GM12874 (cell line): ENCODE measurements around the gene TBCD.

Experiments
- TF ChIP-seq, protein P1 (sequence below): IDR thresholded peaks from 2 replicates; pipeline ENCODE4 v1.5.1; 2011; ENCODE audit warnings: low read depth, mild to moderate bottlenecking, control low read depth, low read length, moderate library complexity; ENCODE audit not compliant: insufficient read depth

TBCD gene

DNA sequence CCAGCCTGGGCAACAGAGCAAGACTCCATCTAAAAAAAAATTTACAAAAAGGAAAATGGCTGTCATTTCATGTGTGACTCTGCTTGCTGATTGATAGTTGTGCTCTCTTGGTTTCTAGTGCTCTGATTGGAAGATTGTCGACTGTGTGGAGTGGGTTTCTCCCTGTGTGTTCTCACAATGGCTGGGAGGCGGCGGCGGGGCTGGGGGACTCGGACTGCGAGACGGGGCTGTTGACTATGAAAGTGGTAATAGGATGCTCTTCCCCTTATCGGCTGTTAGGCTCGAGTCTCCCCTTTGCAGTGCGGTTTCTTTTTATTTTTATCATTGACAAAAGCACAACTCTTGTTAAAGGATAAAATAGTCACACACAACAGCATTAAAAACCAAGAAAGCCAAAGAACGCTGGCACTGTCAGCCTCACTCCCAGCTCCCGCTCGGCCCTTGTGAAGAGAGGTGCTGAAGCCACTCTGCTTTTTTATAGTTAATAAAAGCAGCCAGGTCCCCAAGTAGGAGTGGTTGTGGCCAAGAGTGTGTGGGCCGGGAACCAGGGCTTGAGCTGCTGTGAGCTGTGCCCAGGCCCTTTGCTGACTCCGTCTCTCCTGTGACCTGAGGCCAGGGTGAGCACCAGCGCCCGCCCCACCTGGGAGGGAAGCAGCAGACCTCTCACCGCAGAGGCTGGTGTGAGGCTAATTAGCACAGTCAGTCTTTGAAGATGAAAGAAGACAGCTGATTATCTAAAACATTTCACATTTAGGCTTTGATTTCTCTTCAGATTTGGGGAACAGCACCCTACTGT is 36.5 kb downstream of the TBCD start:
- TF ChIP-seq, protein P1, sequence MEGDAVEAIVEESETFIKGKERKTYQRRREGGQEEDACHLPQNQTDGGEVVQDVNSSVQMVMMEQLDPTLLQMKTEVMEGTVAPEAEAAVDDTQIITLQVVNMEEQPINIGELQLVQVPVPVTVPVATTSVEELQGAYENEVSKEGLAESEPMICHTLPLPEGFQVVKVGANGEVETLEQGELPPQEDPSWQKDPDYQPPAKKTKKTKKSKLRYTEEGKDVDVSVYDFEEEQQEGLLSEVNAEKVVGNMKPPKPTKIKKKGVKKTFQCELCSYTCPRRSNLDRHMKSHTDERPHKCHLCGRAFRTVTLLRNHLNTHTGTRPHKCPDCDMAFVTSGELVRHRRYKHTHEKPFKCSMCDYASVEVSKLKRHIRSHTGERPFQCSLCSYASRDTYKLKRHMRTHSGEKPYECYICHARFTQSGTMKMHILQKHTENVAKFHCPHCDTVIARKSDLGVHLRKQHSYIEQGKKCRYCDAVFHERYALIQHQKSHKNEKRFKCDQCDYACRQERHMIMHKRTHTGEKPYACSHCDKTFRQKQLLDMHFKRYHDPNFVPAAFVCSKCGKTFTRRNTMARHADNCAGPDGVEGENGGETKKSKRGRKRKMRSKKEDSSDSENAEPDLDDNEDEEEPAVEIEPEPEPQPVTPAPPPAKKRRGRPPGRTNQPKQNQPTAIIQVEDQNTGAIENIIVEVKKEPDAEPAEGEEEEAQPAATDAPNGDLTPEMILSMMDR, result no peak

DNA sequence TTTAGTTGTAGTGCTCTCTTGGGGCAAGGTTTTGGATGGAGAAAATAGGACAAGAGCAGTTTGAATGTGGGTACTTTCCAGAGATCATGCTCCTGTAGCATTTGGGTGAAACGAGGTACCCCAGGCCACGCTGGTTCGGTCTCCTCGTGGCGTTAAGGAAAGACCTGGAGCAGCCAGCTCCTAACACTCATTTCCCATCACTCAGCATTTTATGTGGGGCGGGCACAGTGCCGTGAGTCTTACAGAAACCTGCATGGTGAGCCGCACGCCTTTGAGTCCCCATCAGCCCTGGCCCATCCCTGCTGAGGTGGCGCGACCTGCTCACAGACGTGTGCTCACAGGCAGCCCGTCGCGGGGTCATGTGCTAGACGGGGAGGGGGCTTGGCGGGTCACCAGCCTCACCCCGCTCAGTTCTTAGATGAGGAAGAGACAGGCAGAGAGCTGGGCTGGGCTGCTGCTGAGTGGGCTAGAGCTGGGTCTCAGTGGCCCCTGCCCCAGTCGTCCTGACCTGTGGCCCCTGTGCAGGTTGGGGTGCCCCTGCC is 37.3 kb downstream of the TBCD start:
- TF ChIP-seq, protein P1, result no peak

DNA sequence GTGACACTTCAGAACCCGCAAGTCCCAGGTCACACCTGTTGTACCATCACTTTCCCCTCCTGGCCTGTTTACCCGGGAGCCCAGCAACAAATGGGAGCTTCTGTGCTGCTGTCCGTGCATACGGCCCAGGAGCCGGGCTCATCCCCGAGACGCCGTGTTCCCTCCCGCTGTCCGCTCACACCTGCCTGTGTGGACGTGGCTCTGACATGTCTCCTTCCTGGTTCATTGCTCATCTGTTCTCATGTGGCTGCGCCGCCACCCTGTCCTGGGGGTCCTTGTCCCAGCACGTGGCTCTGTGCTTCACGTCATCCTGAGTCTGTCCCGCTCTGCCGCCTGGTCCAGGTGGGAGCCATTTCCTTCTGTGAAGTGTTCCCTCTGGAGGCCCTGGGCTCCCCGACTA is 37.9 kb downstream of the TBCD start:
- TF ChIP-seq, protein P1, result no peak

DNA sequence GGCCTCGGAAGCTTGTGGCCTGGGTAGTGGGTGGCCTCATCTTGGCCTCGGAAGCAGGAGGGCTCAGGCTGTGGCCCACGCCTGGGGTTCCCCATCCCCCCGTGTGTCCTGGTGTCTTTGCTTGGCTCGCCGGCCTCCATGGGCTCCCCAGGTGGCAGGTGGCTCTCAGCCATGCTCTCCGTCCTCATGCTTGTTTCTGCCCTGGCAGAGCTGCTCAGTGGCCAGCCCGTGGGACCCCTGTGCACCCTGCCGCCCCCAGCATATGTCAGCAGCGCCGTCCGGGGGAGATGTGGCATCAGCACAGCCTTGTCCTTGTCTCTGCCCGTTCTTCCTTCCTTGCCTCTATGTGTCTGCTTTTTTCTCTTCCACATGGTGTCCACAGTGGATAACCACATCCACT is 38.5 kb downstream of the TBCD start:
- TF ChIP-seq, protein P1, result no peak

DNA sequence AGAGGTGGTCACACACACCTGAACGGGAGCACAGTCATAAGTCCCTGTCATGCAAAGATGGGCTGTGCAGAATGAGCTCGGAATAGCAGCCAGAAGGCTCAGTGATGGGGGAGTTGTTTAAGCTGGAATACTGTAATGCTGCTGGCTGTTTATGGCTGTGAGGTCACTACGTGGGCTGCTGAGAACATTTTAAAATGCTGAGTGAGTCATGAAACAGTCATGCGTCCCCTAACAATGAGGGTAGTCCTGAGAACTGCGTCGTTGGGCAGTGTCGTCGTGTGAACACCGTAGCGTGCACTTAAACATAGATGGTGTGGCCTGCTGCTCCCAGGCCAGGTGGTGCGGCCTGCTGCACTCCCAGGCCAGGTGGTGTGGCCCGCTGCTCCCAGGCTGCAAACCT is 39.7 kb downstream of the TBCD start:
- TF ChIP-seq, protein P1, result no peak

DNA sequence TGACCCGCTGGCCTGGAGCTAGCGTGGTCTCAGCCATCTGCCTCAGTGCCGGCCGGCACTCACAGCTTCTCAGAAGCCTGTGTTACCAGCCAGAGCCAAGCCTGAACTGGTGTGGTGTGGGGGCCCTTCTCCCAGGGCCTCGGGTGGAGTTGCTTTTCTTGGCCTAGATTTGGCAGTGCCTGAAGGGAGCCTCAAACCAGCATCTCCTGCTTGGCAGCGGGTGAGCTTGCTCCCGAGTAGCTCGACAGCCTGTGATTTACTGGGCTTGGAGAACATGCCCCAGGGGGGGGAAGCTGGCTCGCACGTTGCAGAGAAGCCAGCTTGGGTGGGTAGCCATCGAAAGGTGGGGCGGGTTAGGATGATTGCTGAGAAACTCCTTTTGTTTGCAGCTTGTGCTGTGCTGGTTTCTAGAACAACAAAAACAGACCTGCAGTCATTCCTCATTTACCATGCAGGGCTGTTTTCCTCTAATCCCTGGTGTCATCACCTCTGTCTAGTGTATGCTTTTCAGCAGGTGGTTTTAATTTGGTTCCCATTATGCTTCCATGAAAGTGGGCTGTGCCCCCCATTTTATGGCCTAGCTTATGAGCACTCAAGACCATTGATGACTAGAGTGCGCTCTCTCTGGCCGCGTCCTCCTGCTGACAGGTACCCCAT is 42.2 kb downstream of the TBCD start:
- TF ChIP-seq, protein P1, result no peak

DNA sequence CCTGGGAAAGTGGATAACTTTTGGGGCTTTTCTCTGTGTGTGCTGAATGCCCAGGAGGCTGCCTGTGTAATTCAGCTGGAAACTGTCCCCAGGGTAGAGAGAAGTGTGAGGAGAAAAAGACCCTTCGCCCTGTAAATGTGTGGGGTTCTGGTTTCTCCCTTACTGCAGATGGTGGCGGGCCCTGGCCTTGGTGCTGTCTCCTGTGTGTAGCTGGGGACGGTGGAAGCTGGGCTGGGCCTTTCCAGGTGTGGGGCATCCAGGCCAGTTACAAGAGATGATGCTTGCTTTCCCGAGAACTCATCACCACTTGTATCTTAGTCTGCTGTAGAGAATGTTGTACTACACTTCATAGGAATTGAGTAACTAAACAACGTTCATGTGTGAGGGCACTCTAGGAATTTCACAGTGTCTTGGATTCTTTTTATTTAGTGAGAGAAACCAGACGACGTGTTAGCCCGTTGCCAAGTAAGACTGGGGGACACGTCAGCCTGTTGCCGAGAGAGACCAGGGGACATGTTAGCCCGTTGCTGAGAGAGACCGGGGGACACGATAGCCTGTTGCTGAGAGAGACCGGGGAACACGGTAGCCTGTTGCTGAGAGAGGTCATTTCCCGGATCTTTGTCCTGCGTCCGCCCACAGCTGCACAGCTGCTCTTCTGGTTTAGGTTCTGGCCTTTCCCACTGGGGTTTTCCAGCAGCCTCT is 43.1 kb downstream of the TBCD start:
- TF ChIP-seq, protein P1, result no peak
